HepG2 (cell line): ENCODE data around the gene TSPAN15. TPM values are rescaled to one million over a fixed set of nuclear protein-coding genes. Genes with fewer than 3 reads are reported as not detected.

Experiments
- ATAC-seq: fragments of 200-7000 bp; cut with Tn5 transposase; 3 replicates; pipeline ENCODE4 v1.9.1; 2020; ENCODE audit warnings: mild to moderate bottlenecking, moderate library complexity
- BruUV-seq: library from RNA; stranded (reverse); fragments of 400-500 nt; replicated peaks from 2 replicates; lab custom pipeline; 2021; lab: Mats Ljungman, UMichigan
- CTCF ChIA-PET: fragments of 300-600 bp; formaldehyde crosslinking; extraction: SDS; loops from one replicate; lab custom pipeline; 2021; ENCODE audit warnings: low total read pairs, inconsistent platforms, low intra/inter-chr PET ratio; lab: Yijun Ruan, JAX
- POLR2A ChIA-PET: fragments of 350-600 bp; sonication (Branson Sonifier 250); formaldehyde crosslinking; loops from one replicate; lab custom pipeline; 2020; ENCODE audit warnings: antibody characterized with exemption, inconsistent platforms; lab: Yijun Ruan, JAX
- DNase-seq: peaks from one replicate; pipeline ENCODE4 v3.0.0-alpha.2; 2015; ENCODE audit warnings: low spot score
- FAIRE-seq: peaks from 3 replicates; lab custom pipeline; 2011; peaks lifted over from hg19 to GRCh38; lab: Jason Lieb, UNC
- H2AFZ ChIP-seq: one replicate; pipeline ENCODE4 v1.6.1; 2011; ENCODE audit warnings: low read length, inconsistent platforms
- H3K27ac ChIP-seq: fragments of 300-600 bp; 3 replicates; pipeline ENCODE4 v1.8.0; 2011; ENCODE audit warnings: mixed run types, mild to moderate bottlenecking, mixed read lengths, low read length, inconsistent platforms; ENCODE audit not compliant: insufficient read depth; ENCODE audit errors: extremely low read length
- H3K27me3 ChIP-seq, 2 experiments: fragments of 200-600 bp in 1 of 2; 2 replicates in 1 of 2; 3 replicates in 1 of 2; pipeline versions ENCODE4 v1.6.0 to v1.8.0; 2011; ENCODE audit warnings: low read length in 2 of 2, mild to moderate bottlenecking in 2 of 2, moderate library complexity in 2 of 2, inconsistent platforms in 1 of 2; ENCODE audit not compliant: insufficient read depth in 2 of 2, control insufficient read depth in 1 of 2
- H3K36me3 ChIP-seq, 2 experiments: fragments of 200-600 bp in 1 of 2; replicated peaks in 1 of 2; 2 replicates in 1 of 2; 3 replicates in 1 of 2; pipeline versions ENCODE4 v1.5.1 to v1.8.0; 2011; ENCODE audit warnings: low read length in 2 of 2, inconsistent platforms in 1 of 2; ENCODE audit not compliant: insufficient read depth in 2 of 2, control insufficient read depth in 1 of 2
- H3K4me1 ChIP-seq: 2 replicates; pipeline ENCODE4 v1.5.1; 2012; ENCODE audit warnings: low read length, inconsistent platforms; ENCODE audit not compliant: insufficient read depth
- H3K4me2 ChIP-seq: 2 replicates; pipeline ENCODE4 v1.6.0; 2011; ENCODE audit warnings: low read depth, low read length, inconsistent platforms
- H3K4me3 ChIP-seq, 3 experiments: fragments of 200-600 bp in 1 of 3; sonication (generic), shearing (Covaris generic) in 1 of 3; replicated peaks in 1 of 3; 2 replicates each; pipeline ENCODE4 v1.5.1; 2011 to 2016; ENCODE audit warnings: low read length in 3 of 3, inconsistent platforms in 2 of 3, low read depth in 2 of 3, mild to moderate bottlenecking in 2 of 3, control low read depth in 1 of 3, mixed read lengths in 1 of 3; ENCODE audit not compliant: insufficient read depth in 1 of 3
- H3K79me2 ChIP-seq: one replicate; pipeline ENCODE4 v1.6.1; 2011; ENCODE audit warnings: low read length, inconsistent platforms; ENCODE audit not compliant: insufficient read depth
- H3K9ac ChIP-seq: 2 replicates; pipeline ENCODE4 v1.6.0; 2011; ENCODE audit warnings: mild to moderate bottlenecking, low read depth, low read length, inconsistent platforms; ENCODE audit not compliant: insufficient read depth
- H3K9me3 ChIP-seq: 2 replicates; pipeline ENCODE4 v1.5.1; 2012; ENCODE audit warnings: mild to moderate bottlenecking, low read length
- H4K20me1 ChIP-seq: 2 replicates; pipeline ENCODE4 v1.6.0; 2011; ENCODE audit warnings: inconsistent platforms, mild to moderate bottlenecking, low read length, moderate library complexity; ENCODE audit not compliant: insufficient read depth
- ETS1 ChIP-seq: sonication (generic); formaldehyde crosslinking; IDR thresholded peaks from 2 replicates; pipeline ENCODE4 v1.4.0; 2020; ENCODE audit warnings: missing genetic modification reagents
- HOXA5 ChIP-seq: sonication (generic); formaldehyde crosslinking; IDR thresholded peaks from 2 replicates; pipeline ENCODE4 v1.4.0; 2020; ENCODE audit warnings: missing genetic modification reagents
- MAFK ChIP-seq, 2 experiments: IDR thresholded peaks in 1 of 2; conservative IDR thresholded peaks in 1 of 2; 2 replicates each; pipeline ENCODE4 v1.6.1; 2011; ENCODE audit warnings: improper control_type of control experiment in 2 of 2, low read length in 2 of 2
- PHB2 ChIP-seq: fragments of 450-650 bp; IDR thresholded peaks from 2 replicates; pipeline ENCODE4 v1.6.1; 2018; ENCODE audit not compliant: partially characterized antibody
- PRDM10 ChIP-seq: sonication (generic); formaldehyde crosslinking; IDR thresholded peaks from 2 replicates; pipeline ENCODE4 v1.4.0; 2020; ENCODE audit warnings: low read depth, missing genetic modification reagents
- ZMYM2 ChIP-seq: sonication (generic); formaldehyde crosslinking; IDR thresholded peaks from 2 replicates; pipeline ENCODE4 v1.8.0; 2022; ENCODE audit warnings: mild to moderate bottlenecking, missing genetic modification reagents
- WGBS: methylation state at CpG from one replicate; pipeline ENCODE4 v1.1.6; 2017; ENCODE audit warnings: low lambda C conversion rate; 5-methylcytosine and 5-hydroxymethylcytosine counted together
- in situ Hi-C: cut with HindIII; loops from 2 replicates; pipeline ENCODE4 v1.10.0; 2017; ENCODE audit warnings: low pct_unique_long_range_greater_than_20kb; ENCODE audit not compliant: extremely low pct_ligation_motif_present
- intact Hi-C: fragments of 100-400 bp; cut with micrococcal nuclease; formaldehyde crosslinking; loops from one replicate; pipeline ENCODE4 v1.10.0; 2022; ENCODE audit not compliant: unreplicated experiment
- polyA plus RNA-seq, 8 experiments: library from polyadenylated mRNA; depleted of rRNA in 3 of 8; stranded (reverse) in 7 of 8; unstranded in 1 of 8; fragments of >200 nt; fragmentation: Illumina TruSeq in 4 of 8; extraction: Trizol in 4 of 8; gene quantifications; 2 replicates each; pipeline versions ENCODE4 v1.2.1 to v1.2.3, GENCODE V29; 2011 to 2016; ENCODE audit warnings: low read depth in 4 of 8, missing spikeins in 1 of 8, mixed read lengths in 1 of 8; ENCODE audit not compliant: insufficient read depth in 1 of 8
- total RNA-seq, 5 experiments: library from RNA; depleted of rRNA; stranded (reverse); fragments of >200 nt; fragmentation: Illumina TruSeq; extraction: Trizol; gene quantifications; 2 replicates each; pipeline ENCODE4 v1.2.3, GENCODE V29; 2016; ENCODE audit warnings: low read depth in 1 of 5

The TSPAN15 gene
- total and polyA plus RNA-seq, 2 of the 13 experiments (the other 11 are each of a cell fraction or from before 2014, with no cell fraction given), result 0.27 to 3.2 TPM

- H3K36me3 ChIP-seq, result no peaks in the 10 kb centered on the region
- TF ChIP-seq MAFK (conservative IDR thresholded peaks at IDR 0.05 in 1 of 2, IDR thresholded peaks at IDR 0.05 in 1 of 2; ENCODE audit: low read length in 2 of 2) (no peak), ETS1 (CRISPR knock-in tag) (no peak), PRDM10 (CRISPR knock-in tag) (no peak), ZMYM2 (no peak), PHB2 (no peak), HOXA5 (CRISPR knock-in tag) (no peak)
- TF ChIP-seq, all 625 proteins: peak for 0
- intact Hi-C loops (no loop called here), in situ Hi-C loops (loop anchor here (5.0 kb wide), 2 partner anchors 102 to 232 kb away; no protein-coding TSS in a partner anchor)
- CTCF ChIA-PET, result no interaction called here
- H4K20me1 ChIP-seq, result no peaks in the 10 kb centered on the region
- no peak for FAIRE-seq
- BruUV-seq, result no TSS peak
- H2AFZ ChIP-seq, result no peak overlapping the region
- H3K79me2 ChIP-seq, result no peaks in the 10 kb centered on the region
- H3K4me1 ChIP-seq, result peaks cover 13% of the 10 kb centered on the region
- no peaks in the 10 kb centered on the region for H3K9me3 ChIP-seq
- no peak for DNase-seq
- WGBS, result 5% methylated on average over 4 of the region's 4 CpGs
- peaks cover 0 to 15% of the 10 kb centered on the region in 2 experiments; a peak in 1 of 5 replicates for H3K27me3 ChIP-seq
- POLR2A ChIA-PET, result no interaction called here
- no peak overlapping the region for H3K4me3 ChIP-seq
- no peak overlapping the region for H3K4me2 ChIP-seq
- H3K9ac ChIP-seq, result no peak overlapping the region
- H3K27ac ChIP-seq, result no peak overlapping the region
- no peak for ATAC-seq
Measured at GRCh38 chr10:69405221-69405620, 46.0 kb upstream of the TSPAN15 start.
